Measurements from ENCODE around the gene DNMT3A.
A peak's percentile ranks its signal among the peaks of the same experiment; 100 is the strongest.

Gene DNMT3A

GRCh38 chr2:25358836-25359235, 17.1 kb upstream of the DNMT3A start:
- no peak for TF ChIP-seq CTCF (conservative IDR thresholded peaks at IDR 0.05; ENCODE audit: low read length)
- DNase-seq (ENCODE audit: low read depth), result no peak
- H3K4me3 ChIP-seq (ENCODE audit: low read length), result no peak overlapping the region

GRCh38 chr2:25358249-25358815, 16.6 kb upstream of the DNMT3A start:
- no peak overlapping the region for H3K4me3 ChIP-seq (ENCODE audit: low read length)
- no peak for TF ChIP-seq CTCF (conservative IDR thresholded peaks at IDR 0.05; ENCODE audit: low read length)
- DNase-seq (ENCODE audit: low read depth), result no peak

- DNase-seq (ENCODE audit: low read depth), result no peak
- TF ChIP-seq CTCF (conservative IDR thresholded peaks at IDR 0.05; ENCODE audit: low read length), result no peak
- H3K4me3 ChIP-seq (ENCODE audit: low read length), result no peak overlapping the region
Measured at GRCh38 chr2:25356088-25356487, 14.4 kb upstream of the DNMT3A start.

GRCh38 chr2:25355270-25355669, 13.5 kb upstream of the DNMT3A start:
- H3K4me3 ChIP-seq (ENCODE audit: low read length), result no peak overlapping the region
- no peak for TF ChIP-seq CTCF (conservative IDR thresholded peaks at IDR 0.05; ENCODE audit: low read length)
- no peak for DNase-seq (ENCODE audit: low read depth)

GRCh38 chr2:25354116-25354515, 12.4 kb upstream of the DNMT3A start:
- no peak for DNase-seq (ENCODE audit: low read depth)
- H3K4me3 ChIP-seq (ENCODE audit: low read length), result no peak overlapping the region
- TF ChIP-seq CTCF (conservative IDR thresholded peaks at IDR 0.05; ENCODE audit: low read length), result no peak

GRCh38 chr2:25349397-25349796, 7.7 kb upstream of the DNMT3A start:
- DNase-seq (ENCODE audit: low read depth), result peak; percentile 78
- no peak overlapping the region for H3K4me3 ChIP-seq (ENCODE audit: low read length)
- no peak for TF ChIP-seq CTCF (conservative IDR thresholded peaks at IDR 0.05; ENCODE audit: low read length)

- H3K4me3 ChIP-seq (ENCODE audit: low read length), result no peak overlapping the region
- DNase-seq (ENCODE audit: low read depth), result peak; percentile 10
- TF ChIP-seq CTCF (conservative IDR thresholded peaks at IDR 0.05; ENCODE audit: low read length), result no peak
Measured at GRCh38 chr2:25347846-25348245, 6.1 kb upstream of the DNMT3A start.
